Measurements from ENCODE around the gene CMTM7. TPM values are rescaled to one million over a fixed set of nuclear protein-coding genes. Genes with fewer than 3 reads are reported as not detected.

CMTM7 gene
- total and polyA plus RNA-seq, 2 of the 13 experiments (the other 11 are each of a cell fraction or from before 2014, with no cell fraction given), result 20.9 to 21.4 TPM

- ChIA-PET POLR2A (no interaction called here), CTCF (ENCODE audit: low intra/inter-chr PET ratio, low total read pairs) (no interaction called here)
- no peak overlapping the region for H2AFZ ChIP-seq (ENCODE audit: low read length)
- WGBS (ENCODE audit: low lambda C conversion rate), result 90% methylated on average over 3 of the region's 3 CpGs
- intact Hi-C loops (cut with micrococcal nuclease; ENCODE audit: unreplicated experiment) (no loop called here), in situ Hi-C loops (cut with HindIII; ENCODE audit: extremely low pct_ligation_motif_present, low pct_unique_long_range_greater_than_20kb) (no loop called here)
- no peak for DNase-seq (ENCODE audit: low spot score)
- no peak overlapping the region for H3K27ac ChIP-seq (ENCODE audit: extremely low read length, insufficient read depth, low read length)
- no peaks in the 10 kb centered on the region for H3K27me3 ChIP-seq (ENCODE audit: control insufficient read depth in 1 of 2, insufficient read depth in 2 of 2, low read length in 2 of 2)
- BruUV-seq (replicated peaks), result no TSS peak
- peaks cover 30% of the 10 kb centered on the region for H3K79me2 ChIP-seq (ENCODE audit: insufficient read depth, low read length)
- H3K4me2 ChIP-seq (ENCODE audit: low read depth, low read length), result no peak overlapping the region
- H3K9ac ChIP-seq (ENCODE audit: insufficient read depth, low read depth, low read length), result no peak overlapping the region
- FAIRE-seq, result no peak
- H3K36me3 ChIP-seq (replicated peaks in 1 of 2; ENCODE audit: control insufficient read depth in 1 of 2, insufficient read depth in 2 of 2, low read length in 2 of 2), result peaks cover 1 to 6% of the 10 kb centered on the region in 2 experiments; a peak in 2 of 5 replicates
- peaks cover 3% of the 10 kb centered on the region; the same call in 1 of the 2 replicates for H4K20me1 ChIP-seq (ENCODE audit: insufficient read depth, low read length)
- ATAC-seq, result no peak
- peaks cover 45% of the 10 kb centered on the region for H3K4me1 ChIP-seq (ENCODE audit: insufficient read depth, low read length)
- H3K9me3 ChIP-seq (ENCODE audit: low read length), result no peaks in the 10 kb centered on the region
- H3K4me3 ChIP-seq (replicated peaks in 1 of 3; ENCODE audit: insufficient read depth in 1 of 3, low read depth in 2 of 3, low read length in 3 of 3), result no peak overlapping the region
- TF ChIP-seq KDM3A (CRISPR knock-in tag; IDR thresholded peaks at IDR 0.05; ENCODE audit: low read depth) (no peak), RARA (CRISPR knock-in tag; IDR thresholded peaks at IDR 0.05) (no peak), POLR2A (IDR thresholded peaks at IDR 0.05; ENCODE audit: insufficient read depth in 1 of 2, low read depth in 2 of 2, low read length in 2 of 2) (no peak), ZNF205 (CRISPR knock-in tag; IDR thresholded peaks at IDR 0.05) (no peak), MAF1 (CRISPR knock-in tag; IDR thresholded peaks at IDR 0.05; ENCODE audit: borderline replicate concordance) (no peak)
Measured at GRCh38 chr3:32403663-32404062, 12.0 kb downstream of the CMTM7 start.

- ChIA-PET POLR2A (no interaction called here), CTCF (ENCODE audit: low intra/inter-chr PET ratio, low total read pairs) (no interaction called here)
- no peaks in the 10 kb centered on the region for H3K27me3 ChIP-seq (ENCODE audit: control insufficient read depth in 1 of 2, insufficient read depth in 2 of 2, low read length in 2 of 2)
- in situ Hi-C loops (cut with HindIII; ENCODE audit: extremely low pct_ligation_motif_present, low pct_unique_long_range_greater_than_20kb), result no loop called here
- H3K4me3 ChIP-seq (replicated peaks in 1 of 3; ENCODE audit: insufficient read depth in 1 of 3, low read depth in 2 of 3, low read length in 3 of 3), result no peak overlapping the region
- FAIRE-seq (no peak), ATAC-seq (no peak), DNase-seq (ENCODE audit: low spot score) (no peak)
- H3K4me2 ChIP-seq (ENCODE audit: low read depth, low read length), result no peak overlapping the region
- H3K27ac ChIP-seq (ENCODE audit: extremely low read length, insufficient read depth, low read length), result no peak overlapping the region
- intact Hi-C loops (cut with micrococcal nuclease; ENCODE audit: unreplicated experiment), result no loop called here
- peaks cover 22% of the 10 kb centered on the region for H3K79me2 ChIP-seq (ENCODE audit: insufficient read depth, low read length)
- H3K9ac ChIP-seq (ENCODE audit: insufficient read depth, low read depth, low read length), result no peak overlapping the region
- no peaks in the 10 kb centered on the region; the same call in 1 of the 2 replicates for H4K20me1 ChIP-seq (ENCODE audit: insufficient read depth, low read length)
- H3K4me1 ChIP-seq (ENCODE audit: insufficient read depth, low read length), result peaks cover 44% of the 10 kb centered on the region
- no CpG with 5 or more reads among the region's 1 CpG for WGBS (ENCODE audit: low lambda C conversion rate)
- H3K36me3 ChIP-seq (replicated peaks in 1 of 2; ENCODE audit: control insufficient read depth in 1 of 2, insufficient read depth in 2 of 2, low read length in 2 of 2), result peaks cover 1 to 6% of the 10 kb centered on the region in 2 experiments; a peak in 2 of 5 replicates
- no peak overlapping the region for H2AFZ ChIP-seq (ENCODE audit: low read length)
- BruUV-seq (replicated peaks), result no TSS peak
- no peaks in the 10 kb centered on the region for H3K9me3 ChIP-seq (ENCODE audit: low read length)
- TF ChIP-seq HMG20A (CRISPR knock-in tag; IDR thresholded peaks at IDR 0.05; ENCODE audit: borderline replicate concordance) (no peak), PRMT3 (CRISPR knock-in tag; IDR thresholded peaks at IDR 0.05; ENCODE audit: borderline replicate concordance, low read depth) (no peak), FOXA3 (CRISPR knock-in tag; IDR thresholded peaks at IDR 0.05) (no peak)
Measured at GRCh38 chr3:32404714-32405113, 13.1 kb downstream of the CMTM7 start.
